Right ventricle myocardium inferior (tissue), 1 donor: ENCODE measurements around the gene DNM3. TPM values are rescaled to one million over a fixed set of nuclear protein-coding genes. Genes with fewer than 3 reads are reported as not detected.

Experiments
- ATAC-seq: fragments of 200-7000 bp; cut with Tn5 transposase; one replicate; pipeline ENCODE4 v1.9.1; 2020; ENCODE audit warnings: mild to moderate bottlenecking, moderate library complexity
- DNase-seq: peaks from one replicate; pipeline ENCODE4 v3.0.0; 2021; ENCODE audit errors: missing footprints
- intact Hi-C: fragments of 100-400 bp; cut with DNase I; formaldehyde crosslinking; loops from one replicate; pipeline ENCODE4 v1.11.0; 2022
- total RNA-seq: library from RNA; stranded (reverse); fragmentation: NEBNext Ultra II Directional; extraction: Animal tissue kit (Norgen Biotek cat#: 25700); gene quantifications from one replicate; pipeline ENCODE4 v1.2.1, GENCODE V29; 2021
- donor health status: DM: no; HTN: yes; CAD: no; lungs with severe emphysema.

The DNM3 gene
- total RNA-seq, 1 donor from 2014 or later, result 1.8 TPM

DNA sequence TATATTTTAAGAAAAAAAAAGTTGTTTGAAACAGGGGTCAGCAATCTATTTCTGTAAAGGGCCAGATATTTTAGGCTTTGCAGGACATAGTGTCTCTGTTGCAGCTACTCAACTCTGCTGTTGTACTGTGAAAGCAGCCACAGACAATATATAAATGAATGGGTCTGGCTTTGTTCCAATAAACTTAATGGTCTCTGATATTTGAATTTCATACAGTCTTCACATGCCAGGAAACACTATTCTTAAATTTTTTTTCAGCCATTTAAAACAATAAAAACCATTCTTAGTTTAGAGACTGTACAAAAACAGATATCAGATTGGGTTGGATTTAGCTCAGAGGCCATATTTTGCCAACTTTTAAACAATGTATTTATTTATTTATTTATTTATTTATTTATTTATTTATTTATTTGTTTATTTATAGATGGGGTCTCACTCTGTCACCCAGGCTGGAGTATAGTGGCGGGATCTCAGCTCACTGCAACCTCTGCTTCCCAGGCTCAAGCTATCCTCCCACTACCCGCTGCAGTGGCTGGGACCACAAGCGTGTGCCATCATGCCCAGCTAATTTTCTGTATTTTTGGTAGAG is 102.8 kb downstream of the DNM3 start:
- no peak for ATAC-seq
- intact Hi-C loops, result no loop called here

DNA sequence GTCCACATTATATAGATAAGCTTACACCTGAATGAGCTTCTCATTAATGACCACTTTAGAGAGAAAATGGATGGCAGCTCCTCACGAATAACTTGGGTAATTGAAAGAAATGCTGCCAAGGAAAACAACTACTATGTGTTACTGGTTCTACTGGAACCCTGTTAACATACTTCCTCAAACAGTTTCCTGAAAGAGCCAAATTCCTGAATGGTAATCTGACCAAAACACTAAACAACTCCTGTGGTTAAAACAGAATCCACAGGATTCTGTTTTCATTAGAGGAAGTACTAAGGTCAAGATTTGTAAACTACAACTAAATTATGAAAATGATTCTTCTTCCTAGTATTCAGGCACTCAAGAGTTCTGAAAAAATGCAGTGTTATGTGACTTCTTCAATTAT is 107.2 kb downstream of the DNM3 start:
- no peak for DNase-seq

More for the DNA sequence above, 102.8 kb downstream of the DNM3 start:
- no peak for DNase-seq

DNA sequence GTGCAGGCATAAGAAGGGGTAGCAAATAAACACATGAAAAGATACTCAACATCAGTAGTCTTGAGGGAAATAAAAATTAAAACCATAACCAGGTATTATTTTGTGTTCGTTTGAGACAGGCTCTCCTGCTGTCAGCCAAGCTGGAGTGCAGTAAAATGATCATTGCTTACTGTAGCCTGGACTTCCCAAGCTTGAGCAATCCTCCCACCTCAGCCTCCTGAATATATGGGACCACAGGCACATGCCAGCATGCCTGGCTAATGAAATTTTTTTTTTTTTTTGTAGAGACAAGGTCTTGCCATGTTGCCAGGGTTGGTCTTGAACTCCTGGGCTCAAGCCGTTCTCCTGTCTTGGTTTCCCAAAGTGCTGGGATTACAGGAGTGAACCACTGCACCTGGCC is 108.0 kb downstream of the DNM3 start:
- DNase-seq (no peak), ATAC-seq (no peak)
- intact Hi-C loops, result no loop called here

More for the DNA sequence above, 107.2 kb downstream of the DNM3 start:
- ATAC-seq, result no peak
- intact Hi-C loops, result no loop called here

DNA sequence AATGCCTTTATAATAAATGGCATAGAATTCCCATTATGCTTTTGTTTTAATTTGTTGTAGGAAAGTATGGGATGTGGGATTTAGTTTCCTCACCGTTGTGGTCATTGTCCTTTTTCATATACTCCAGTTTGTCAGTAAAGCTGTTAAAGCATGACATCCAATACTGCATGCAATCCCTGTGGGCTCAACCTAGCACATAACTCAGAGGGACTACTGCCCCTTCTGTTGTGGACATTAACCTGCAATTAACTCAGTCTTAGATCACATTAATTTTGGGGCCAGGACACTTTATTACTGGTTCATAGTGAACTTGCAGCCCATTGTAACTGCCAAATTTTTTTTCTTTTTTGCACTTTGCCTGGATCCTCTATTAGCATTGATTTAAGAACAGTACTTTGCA is 112.5 kb downstream of the DNM3 start:
- intact Hi-C loops, result no loop called here
- DNase-seq (no peak), ATAC-seq (no peak)

DNA sequence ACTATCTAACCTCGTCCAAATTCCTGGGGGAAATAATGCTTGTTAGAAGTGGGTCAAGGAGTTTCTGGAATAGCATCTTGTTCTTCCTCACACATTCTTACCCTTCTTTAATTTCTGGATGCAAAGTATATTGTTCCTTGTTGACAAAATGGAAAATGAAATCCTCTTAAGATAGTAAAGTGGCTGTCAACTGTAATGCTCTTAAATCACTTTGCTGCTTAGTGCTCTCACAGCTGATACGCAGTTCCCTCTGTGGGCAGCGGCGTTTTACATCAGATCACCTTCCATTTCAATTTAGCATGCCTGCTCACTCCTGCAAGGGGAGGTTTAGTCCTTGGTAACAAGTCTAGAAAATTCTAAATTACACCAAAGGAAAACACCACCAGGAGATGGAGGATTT is 113.1 kb downstream of the DNM3 start:
- intact Hi-C loops, result no loop called here
- DNase-seq (no peak), ATAC-seq (no peak)

DNA sequence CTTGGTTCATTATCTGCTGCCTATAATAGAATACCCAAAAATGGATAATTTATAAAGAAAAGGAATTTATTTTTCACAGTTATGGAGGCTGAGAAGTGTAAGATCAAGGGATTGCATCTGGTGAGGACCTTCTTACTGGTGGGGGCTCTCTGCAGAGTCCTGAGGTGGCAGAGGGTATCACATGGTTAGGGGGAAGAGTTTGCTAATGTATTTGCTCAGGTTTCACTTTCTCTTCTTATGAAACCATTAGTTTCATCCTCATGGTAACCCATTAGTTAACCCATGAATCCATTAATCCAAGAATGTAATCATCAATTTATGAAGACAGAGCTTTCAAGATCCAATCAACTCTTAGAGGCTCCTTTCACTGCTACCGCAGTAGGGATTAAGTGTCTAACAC is 120.6 kb downstream of the DNM3 start:
- ATAC-seq (no peak), DNase-seq (no peak)
- intact Hi-C loops, result no loop called here

GRCh38 chr1:171963762-171964161 is 122.5 kb downstream of the DNM3 start:
- intact Hi-C loops, result no loop called here
- ATAC-seq, result no peak

GRCh38 chr1:171965777-171966176 is 124.5 kb downstream of the DNM3 start:
- intact Hi-C loops, result no loop called here
- DNase-seq (no peak), ATAC-seq (no peak)

More at GRCh38 chr1:171963762-171964161, 122.5 kb downstream of the DNM3 start:
- no peak for DNase-seq

GRCh38 chr1:171966426-171967220 is 125.3 kb downstream of the DNM3 start:
- DNase-seq (no peak), ATAC-seq (no peak)
- intact Hi-C loops, result no loop called here

- DNase-seq (no peak), ATAC-seq (no peak)
- intact Hi-C loops, result no loop called here
Observed at GRCh38 chr1:171969226-171969625, 127.9 kb downstream of the DNM3 start.

GRCh38 chr1:171969813-171970212 is 128.5 kb downstream of the DNM3 start:
- no peak for ATAC-seq
- intact Hi-C loops, result no loop called here
- DNase-seq, result no peak

- intact Hi-C loops, result no loop called here
- DNase-seq, result no peak
- no peak for ATAC-seq
Observed at GRCh38 chr1:171972846-171973245, 131.5 kb downstream of the DNM3 start.

DNA sequence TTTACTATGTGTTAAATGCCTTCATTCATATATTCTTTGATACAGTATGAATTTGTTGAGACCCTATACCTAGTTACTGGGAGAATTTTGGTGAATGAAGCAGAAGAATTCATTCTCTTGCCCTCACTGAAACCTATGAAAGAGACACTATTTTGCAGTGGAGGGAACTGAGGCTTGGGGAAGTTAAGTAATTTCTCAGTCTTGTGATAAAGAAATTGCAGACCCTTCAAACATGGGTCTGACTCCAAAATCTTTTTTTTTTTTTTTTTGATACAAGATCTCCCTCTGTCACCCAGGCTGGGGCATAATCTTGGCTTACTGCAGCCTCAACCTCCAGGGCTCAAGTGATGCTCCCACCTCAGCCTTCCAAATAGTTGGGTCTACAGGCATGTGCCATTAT is 132.1 kb downstream of the DNM3 start:
- intact Hi-C loops, result no loop called here
- peak; percentile 25 for DNase-seq
- ATAC-seq, result no peak

DNA sequence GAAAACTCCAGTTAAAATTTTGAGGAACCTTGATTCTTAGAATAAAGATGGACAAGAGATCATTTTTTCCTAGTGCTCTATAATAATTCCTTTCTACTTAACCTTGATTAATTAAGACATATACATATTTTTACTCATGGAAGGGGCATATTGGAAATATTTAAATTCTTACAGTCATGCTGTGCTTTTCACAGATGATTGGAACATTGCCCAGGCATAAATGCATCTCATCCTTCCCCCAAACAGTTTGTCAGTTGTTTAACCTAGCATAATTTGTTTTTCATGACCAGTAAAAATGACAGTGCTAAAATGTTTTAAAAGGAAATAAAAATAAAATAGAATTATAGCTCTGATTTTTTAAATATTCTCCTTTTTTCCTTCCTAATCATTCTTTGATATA is 140.0 kb downstream of the DNM3 start:
- DNase-seq, result no peak
- no peak for ATAC-seq
- intact Hi-C loops, result no loop called here

GRCh38 chr1:171983584-171983983 is 142.3 kb downstream of the DNM3 start:
- intact Hi-C loops, result no loop called here
- DNase-seq, result no peak
- no peak for ATAC-seq

GRCh38 chr1:171984262-171984661 is 143.0 kb downstream of the DNM3 start:
- DNase-seq (peak; percentile 41), ATAC-seq (peak; percentile 70)
- intact Hi-C loops, result loop anchor here (2.0 kb wide), 1 partner anchor 339 kb away; no protein-coding TSS in a partner anchor

GRCh38 chr1:171984850-171985485 is 143.7 kb downstream of the DNM3 start:
- intact Hi-C loops, result loop anchor here (1.0 to 2.0 kb wide), 2 partner anchors 184 to 340 kb away; no protein-coding TSS in a partner anchor
- ATAC-seq, result peak; percentile 52
- DNase-seq, result no peak

- ATAC-seq, result peak; percentile 44
- DNase-seq, result no peak
- intact Hi-C loops, result loop anchor here (1.0 to 2.0 kb wide), 2 partner anchors 184 to 341 kb away; no protein-coding TSS in a partner anchor
Observed at GRCh38 chr1:171985639-171986038, 144.3 kb downstream of the DNM3 start.

DNA sequence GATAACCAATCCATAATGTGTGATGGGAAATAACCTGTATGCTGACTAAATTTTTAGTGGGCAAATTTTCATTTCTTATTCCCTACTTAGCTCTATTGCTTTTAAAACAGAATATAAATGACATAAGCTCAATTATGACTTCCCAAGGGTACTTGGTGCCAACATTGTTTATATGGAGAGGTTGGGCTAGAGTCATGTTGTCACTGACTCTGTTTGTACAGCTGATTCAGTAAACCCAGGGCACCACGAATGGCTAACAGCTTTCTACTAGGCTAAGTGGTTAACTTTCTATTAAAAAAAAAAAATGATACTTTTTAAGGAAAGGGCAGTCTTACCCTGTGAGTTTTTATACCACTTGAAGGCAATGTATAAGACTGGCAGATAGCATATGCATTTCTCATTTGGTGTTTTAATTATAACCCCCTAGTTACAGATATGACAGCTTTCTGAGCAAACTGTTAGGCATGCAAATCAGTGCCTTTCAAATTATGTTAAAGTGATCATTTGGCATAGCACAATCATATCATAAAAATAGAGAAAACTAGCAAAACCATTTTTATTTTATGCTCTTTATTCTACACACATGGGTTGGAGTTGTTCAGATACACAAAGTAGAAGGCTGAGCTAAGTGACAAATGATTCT is 147.1 kb downstream of the DNM3 start:
- intact Hi-C loops, result no loop called here
- ATAC-seq (no peak), DNase-seq (no peak)
